Measurements from ENCODE around the gene SYT7.

GRCh38 chr11:61502522-61502921, 78.4 kb downstream of the SYT7 start:
- TF ChIP-seq POLR2AphosphoS5 (IDR thresholded peaks at IDR 0.05; ENCODE audit: low read depth, low read length) (no peak), TAF1 (IDR thresholded peaks at IDR 0.05; ENCODE audit: low read depth, low read length) (no peak)

Data from GM12891 (cell line).